MM.1S (cell line): ENCODE results near the gene PSMB2.

ENCODE experiments used
- CTCF ChIP-seq: fragments of 300-600 bp; sonication (generic); IDR thresholded peaks from 2 replicates; pipeline ENCODE4 v1.5.1; 2016; ENCODE audit warnings: antibody characterized with exemption, low read length, mixed read lengths
- EZH2phosphoT487 ChIP-seq: fragments of 300-600 bp; sonication (generic); IDR thresholded peaks from 2 replicates; pipeline ENCODE4 v1.6.1; 2018; ENCODE audit warnings: antibody characterized with exemption, low read length

- no peak for TF ChIP-seq CTCF
- TF ChIP-seq EZH2phosphoT487, result no peak
These were observed 13.9 kb upstream of the PSMB2 start for GRCh38 chr1:35655196-35655595.
